WTC11 (cell line): Measurements from ENCODE around the gene PSME2. TPM values are rescaled to one million over a fixed set of nuclear protein-coding genes. Genes with fewer than 3 reads are reported as not detected.

Experiments used
- ATAC-seq: fragments of 200-7000 bp; cut with Tn5 transposase; 2 replicates; pipeline ENCODE4 v1.10.0; 2021; ENCODE audit warnings: mild to moderate bottlenecking, moderate library complexity
- CTCF ChIA-PET: fragments of 300-600 bp; sonication (Branson Sonifier 250); formaldehyde crosslinking; loops from one replicate; lab custom pipeline; 2021; ENCODE audit warnings: antibody characterized with exemption; lab: Charles Lee
- POLR2A ChIA-PET: fragments of 350-600 bp; sonication (Branson Sonifier 250); formaldehyde crosslinking; loops from one replicate; lab custom pipeline; 2021; ENCODE audit warnings: antibody characterized with exemption; lab: Charles Lee
- DNase-seq: peaks from one replicate; pipeline ENCODE4 v3.0.0; 2021; ENCODE audit warnings: low spot score
- H3K27ac Mint-ChIP-seq: 2 replicates; pipeline ENCODE4 v1.8.0; 2021; ENCODE audit warnings: mixed read lengths
- H3K27me3 Mint-ChIP-seq: 2 replicates; pipeline ENCODE4 v1.8.0; 2021; ENCODE audit warnings: low read depth, mild to moderate bottlenecking, moderate library complexity, mixed read lengths
- H3K36me3 Mint-ChIP-seq: 2 replicates; pipeline ENCODE4 v1.8.0; 2021; ENCODE audit warnings: mixed read lengths
- H3K4me1 Mint-ChIP-seq: 2 replicates; pipeline ENCODE4 v1.8.0; 2022; ENCODE audit warnings: mixed read lengths
- H3K4me3 Mint-ChIP-seq: 2 replicates; pipeline ENCODE4 v1.8.0; 2021; ENCODE audit warnings: mild to moderate bottlenecking, moderate library complexity, mixed read lengths
- H3K9me3 Mint-ChIP-seq: 2 replicates; pipeline ENCODE4 v1.8.0; 2021; ENCODE audit warnings: mixed read lengths
- CBFB ChIP-seq: sonication (generic); formaldehyde crosslinking; IDR thresholded peaks from 2 replicates; pipeline ENCODE4 v1.8.1; 2022; ENCODE audit warnings: mild to moderate bottlenecking, low read depth, missing genetic modification reagents
- CDX4 ChIP-seq: fragments of 250-450 bp; sonication (Bioruptor Pico); IDR thresholded peaks from 2 replicates; pipeline ENCODE4 v1.9.0; 2021; ENCODE audit warnings: moderate library complexity, mild to moderate bottlenecking, inconsistent platforms, borderline replicate concordance
- CREB1 ChIP-seq: sonication (generic); formaldehyde crosslinking; IDR thresholded peaks from 2 replicates; pipeline ENCODE4 v1.8.0; 2023; ENCODE audit warnings: mild to moderate bottlenecking, missing genetic modification reagents
- ESRRA ChIP-seq: sonication (generic); formaldehyde crosslinking; IDR thresholded peaks from 2 replicates; pipeline ENCODE4 v1.8.1; 2022; ENCODE audit warnings: mild to moderate bottlenecking, missing genetic modification reagents, borderline replicate concordance
- GABPB1 ChIP-seq: sonication (generic); formaldehyde crosslinking; IDR thresholded peaks from 2 replicates; pipeline ENCODE4 v1.8.1; 2023; ENCODE audit warnings: mild to moderate bottlenecking, missing genetic modification reagents
- JUN ChIP-seq: sonication (generic); formaldehyde crosslinking; IDR thresholded peaks from 2 replicates; pipeline ENCODE4 v1.8.0; 2023; ENCODE audit warnings: mild to moderate bottlenecking, missing genetic modification reagents
- MYBL2 ChIP-seq: sonication (generic); formaldehyde crosslinking; IDR thresholded peaks from 2 replicates; pipeline ENCODE4 v1.8.1; 2023; ENCODE audit warnings: mild to moderate bottlenecking, moderate library complexity, missing genetic modification reagents
- NFE2L1 ChIP-seq: sonication (generic); formaldehyde crosslinking; IDR thresholded peaks from 2 replicates; pipeline ENCODE4 v1.8.1; 2023; ENCODE audit warnings: missing genetic modification reagents
- OVOL2 ChIP-seq: fragments of 250-450 bp; sonication (Bioruptor Pico); IDR thresholded peaks from 2 replicates; pipeline ENCODE4 v1.9.0; 2021; ENCODE audit warnings: mild to moderate bottlenecking, borderline replicate concordance
- RELA ChIP-seq: sonication (generic); formaldehyde crosslinking; IDR thresholded peaks from 2 replicates; pipeline ENCODE4 v1.8.1; 2022; ENCODE audit warnings: missing genetic modification reagents, mild to moderate bottlenecking, borderline replicate concordance
- SMAD4 ChIP-seq: sonication (generic); formaldehyde crosslinking; IDR thresholded peaks from 2 replicates; pipeline ENCODE4 v1.8.0; 2022; ENCODE audit warnings: mild to moderate bottlenecking, missing genetic modification reagents
- TEAD4 ChIP-seq: sonication (generic); formaldehyde crosslinking; IDR thresholded peaks from 2 replicates; pipeline ENCODE4 v1.8.0; 2022; ENCODE audit warnings: mild to moderate bottlenecking, missing genetic modification reagents
- USF1 ChIP-seq: sonication (generic); formaldehyde crosslinking; IDR thresholded peaks from 2 replicates; pipeline ENCODE4 v1.8.0; 2022; ENCODE audit warnings: mild to moderate bottlenecking, missing genetic modification reagents
- ZNF281 ChIP-seq: sonication (generic); formaldehyde crosslinking; IDR thresholded peaks from 2 replicates; pipeline ENCODE4 v1.8.0; 2023; ENCODE audit warnings: mild to moderate bottlenecking, missing genetic modification reagents
- ZNF396 ChIP-seq: fragments of 250-450 bp; sonication (Bioruptor Pico); IDR thresholded peaks from 2 replicates; pipeline ENCODE4 v1.8.0; 2021; ENCODE audit warnings: mild to moderate bottlenecking, moderate library complexity, borderline replicate concordance
- ZSCAN18 ChIP-seq: fragments of 250-450 bp; sonication (Bioruptor Pico); IDR thresholded peaks from 2 replicates; pipeline ENCODE4 v2.1.2; 2022; ENCODE audit warnings: mild to moderate bottlenecking, moderate library complexity
- total RNA-seq: library from RNA; stranded (reverse); gene quantifications from 3 replicates; pipeline ENCODE4 v1.2.3, GENCODE V29; 2021

PSME2 gene
- total RNA-seq, 1 experiment from 2014 or later = 103 TPM

- TF ChIP-seq ZSCAN18 (CRISPR knock-in tag) (no peak), ZNF396 (no peak), ZNF281 (CRISPR knock-in tag) (no peak), CREB1 (CRISPR knock-in tag) (no peak), OVOL2 (CRISPR knock-in tag) (no peak)
- POLR2A ChIA-PET = no interaction called here
- CTCF ChIA-PET = interaction anchor here (1.2 kb wide), 1 partner anchor 31 kb away, joined by 3 read pairs; the partner anchor contains the start of gene MDP1
- DNase-seq = no peak
- no peak overlapping the region for H3K27ac Mint-ChIP-seq
- H3K27me3 Mint-ChIP-seq = no peaks in the 10 kb centered on the region
- H3K9me3 Mint-ChIP-seq = no peaks in the 10 kb centered on the region
- peaks cover 16% of the 10 kb centered on the region for H3K4me1 Mint-ChIP-seq
- H3K36me3 Mint-ChIP-seq = peaks cover 37% of the 10 kb centered on the region
- ATAC-seq = no peak
- H3K4me3 Mint-ChIP-seq = no peak overlapping the region
Measured at GRCh38 chr14:24185026-24185425, 38.6 kb upstream of the PSME2 start.

GRCh38 chr14:24184104-24184970 lies 37.9 kb upstream of the PSME2 start:
- peaks cover 15% of the 10 kb centered on the region for H3K4me1 Mint-ChIP-seq
- CTCF ChIA-PET = interaction anchor here (1.0 to 1.2 kb wide), 2 partner anchors 23 to 31 kb away, joined by 3 to 5 read pairs; partner anchors contain the start of genes IRF9 and MDP1
- POLR2A ChIA-PET = no interaction called here
- no peak for DNase-seq
- H3K27me3 Mint-ChIP-seq = no peaks in the 10 kb centered on the region
- H3K4me3 Mint-ChIP-seq = no peak overlapping the region
- no peak overlapping the region for H3K27ac Mint-ChIP-seq
- H3K36me3 Mint-ChIP-seq = peaks cover 42% of the 10 kb centered on the region
- no peak for ATAC-seq
- H3K9me3 Mint-ChIP-seq = no peaks in the 10 kb centered on the region
- TF ChIP-seq ESRRA (CRISPR knock-in tag) = no peak
- TF ChIP-seq SMAD4 (CRISPR knock-in tag) = no peak
- TF ChIP-seq NFE2L1 (CRISPR knock-in tag) = no peak
- TF ChIP-seq CBFB (CRISPR knock-in tag) = no peak
- TF ChIP-seq RELA = no peak
- TF ChIP-seq ZNF396 = no peak
- TF ChIP-seq TEAD4 = no peak
- TF ChIP-seq JUN (CRISPR knock-in tag) = no peak
- TF ChIP-seq MYBL2 (CRISPR knock-in tag) = no peak
- TF ChIP-seq, all 79 proteins: peak for 0

- POLR2A ChIA-PET = no interaction called here
- H3K36me3 Mint-ChIP-seq = peaks cover 47% of the 10 kb centered on the region
- no peak for DNase-seq
Measured at GRCh38 chr14:24183014-24183481, 36.6 kb upstream of the PSME2 start.

More at GRCh38 chr14:24183014-24183481, 36.6 kb upstream of the PSME2 start:
- H3K27me3 Mint-ChIP-seq = no peaks in the 10 kb centered on the region
- H3K4me3 Mint-ChIP-seq = no peak overlapping the region
- TF ChIP-seq GABPB1 (CRISPR knock-in tag) = no peak
- no peak for TF ChIP-seq SMAD4 (CRISPR knock-in tag)
- TF ChIP-seq CDX4 (CRISPR knock-in tag) = no peak
- TF ChIP-seq USF1 (CRISPR knock-in tag) = no peak
- TF ChIP-seq, all 79 proteins: peak for 0
- H3K27ac Mint-ChIP-seq = no peak overlapping the region
- peaks cover 9% of the 10 kb centered on the region for H3K4me1 Mint-ChIP-seq
- H3K9me3 Mint-ChIP-seq = no peaks in the 10 kb centered on the region
- CTCF ChIA-PET = interaction anchor here (1.0 kb wide), 1 partner anchor 22 kb away, joined by 5 read pairs; the partner anchor contains the start of gene IRF9
- ATAC-seq = no peak
